HG02623 (cell line): ENCODE data around the gene PDE6D.
"Not testable (repeated sequence)": the region's sequence is repeated elsewhere in the genome, so short reads cannot be mapped to it uniquely, and the experiment has no call there.

Experiments used
- ATAC-seq: cut with Tn5 transposase; IDR thresholded peaks from one replicate; pipeline ENCODE4 v1.9.1; 2021; ENCODE audit warnings: moderate library complexity; ENCODE audit not compliant: unreplicated experiment

Gene PDE6D

GRCh38 chr2:231720987-231721966 is 59.8 kb downstream of the PDE6D start:
- ATAC-seq = peak; percentile 78

GRCh38 chr2:231720292-231720986 is 60.6 kb downstream of the PDE6D start:
- ATAC-seq = peak; percentile 3

- no peak for ATAC-seq
These were observed 62.3 kb downstream of the PDE6D start for GRCh38 chr2:231718799-231719198.

GRCh38 chr2:231717281-231718171 is 63.6 kb downstream of the PDE6D start:
- ATAC-seq = no peak

- ATAC-seq = no peak
These were observed 64.3 kb downstream of the PDE6D start for GRCh38 chr2:231716666-231717280.

GRCh38 chr2:231715988-231716616 is 65.0 kb downstream of the PDE6D start:
- ATAC-seq = no peak

GRCh38 chr2:231715499-231715837 is 65.6 kb downstream of the PDE6D start:
- no peak for ATAC-seq

GRCh38 chr2:231714639-231715498 is 66.2 kb downstream of the PDE6D start:
- ATAC-seq = no peak

- ATAC-seq = no peak
These were observed 67.1 kb downstream of the PDE6D start for GRCh38 chr2:231713730-231714638.

GRCh38 chr2:231713406-231713729 is 67.7 kb downstream of the PDE6D start:
- not testable (repeated sequence) for ATAC-seq

- ATAC-seq = not testable (repeated sequence)
These were observed 68.5 kb downstream of the PDE6D start for GRCh38 chr2:231712451-231713021.

GRCh38 chr2:231711677-231712450 is 69.2 kb downstream of the PDE6D start:
- no peak for ATAC-seq

- no peak for ATAC-seq
These were observed 70.0 kb downstream of the PDE6D start for GRCh38 chr2:231710799-231711676.

- no peak for ATAC-seq
These were observed 70.9 kb downstream of the PDE6D start for GRCh38 chr2:231709981-231710798.

GRCh38 chr2:231709636-231709980 is 71.5 kb downstream of the PDE6D start:
- no peak for ATAC-seq
